Measurements from ENCODE around the gene CEP63.

DNA sequence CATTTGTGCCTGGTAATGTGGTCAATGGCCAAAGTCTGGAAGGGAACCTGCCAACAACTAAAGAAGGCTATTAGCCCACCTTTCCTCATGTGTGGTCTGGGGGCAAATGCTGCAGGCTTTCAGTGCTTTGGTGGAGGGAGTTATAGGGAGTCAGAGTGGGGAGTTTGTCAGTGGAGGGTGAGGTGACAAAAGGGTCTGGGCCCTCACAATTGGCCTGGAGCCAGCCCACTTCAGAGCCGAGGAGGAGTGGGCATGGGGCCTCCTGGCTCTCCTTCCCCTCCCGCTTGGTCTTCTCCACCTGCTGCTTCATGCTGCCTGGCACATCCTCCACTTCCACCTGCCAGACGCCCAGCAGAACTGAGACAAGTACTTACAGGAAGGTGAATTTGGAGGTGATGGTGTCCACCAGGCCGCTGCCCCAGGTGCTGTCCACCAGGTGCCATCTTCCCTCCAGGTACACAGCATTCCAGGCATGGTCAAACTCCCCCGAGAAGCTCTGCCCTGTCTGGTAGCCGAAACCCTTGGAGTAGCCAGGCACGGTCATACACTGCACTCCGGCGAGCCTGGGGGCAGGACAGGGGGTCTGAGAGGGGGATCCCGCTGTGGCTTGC is 124.1 kb downstream of the CEP63 start:
- TF ChIP-seq, protein P1, sequence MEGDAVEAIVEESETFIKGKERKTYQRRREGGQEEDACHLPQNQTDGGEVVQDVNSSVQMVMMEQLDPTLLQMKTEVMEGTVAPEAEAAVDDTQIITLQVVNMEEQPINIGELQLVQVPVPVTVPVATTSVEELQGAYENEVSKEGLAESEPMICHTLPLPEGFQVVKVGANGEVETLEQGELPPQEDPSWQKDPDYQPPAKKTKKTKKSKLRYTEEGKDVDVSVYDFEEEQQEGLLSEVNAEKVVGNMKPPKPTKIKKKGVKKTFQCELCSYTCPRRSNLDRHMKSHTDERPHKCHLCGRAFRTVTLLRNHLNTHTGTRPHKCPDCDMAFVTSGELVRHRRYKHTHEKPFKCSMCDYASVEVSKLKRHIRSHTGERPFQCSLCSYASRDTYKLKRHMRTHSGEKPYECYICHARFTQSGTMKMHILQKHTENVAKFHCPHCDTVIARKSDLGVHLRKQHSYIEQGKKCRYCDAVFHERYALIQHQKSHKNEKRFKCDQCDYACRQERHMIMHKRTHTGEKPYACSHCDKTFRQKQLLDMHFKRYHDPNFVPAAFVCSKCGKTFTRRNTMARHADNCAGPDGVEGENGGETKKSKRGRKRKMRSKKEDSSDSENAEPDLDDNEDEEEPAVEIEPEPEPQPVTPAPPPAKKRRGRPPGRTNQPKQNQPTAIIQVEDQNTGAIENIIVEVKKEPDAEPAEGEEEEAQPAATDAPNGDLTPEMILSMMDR (IDR thresholded peaks at IDR 0.05; ENCODE audit: low read depth, low read length), result no peak
- TF ChIP-seq EZH2phosphoT487 (IDR thresholded peaks at IDR 0.05; ENCODE audit: low read depth), result no peak

Measured in OCI-LY3 (cell line).